Pancreas (tissue), 10 donors: ENCODE data around the gene MUCL1. TPM values are rescaled to one million over a fixed set of nuclear protein-coding genes. Genes with fewer than 3 reads are reported as not detected.

ENCODE experiments used
- ATAC-seq, 4 donors: fragments of 200-7000 bp; cut with Tn5 transposase; one replicate each; pipeline versions ENCODE4 v1.8.0 to v1.9.1; 2020; ENCODE audit warnings: mild to moderate bottlenecking in 4 of 4, moderate library complexity in 4 of 4
- DNase-seq, 6 donors: peaks; one replicate each; pipeline ENCODE4 v3.0.0-alpha.2; 2020
- FAIRE-seq: peaks from 2 replicates; lab custom pipeline; 2012; peaks lifted over from hg19 to GRCh38; lab: Jason Lieb, UNC
- H3K27ac ChIP-seq, 4 donors: fragments of 200-600 bp; sonication (generic); 1 replicate in 3 of 4; 2 replicates in 1 of 4; pipeline versions ENCODE4 v1.5.0 to v1.8.0; 2020
- H3K27me3 ChIP-seq, 4 donors: fragments of 200-600 bp; one replicate each; pipeline ENCODE4 v1.8.0; 2021
- H3K36me3 ChIP-seq, 3 donors: fragments of 200-600 bp; sonication (generic) in 1 of 3; one replicate each; pipeline versions ENCODE4 v1.5.0 to v1.8.0; 2020 to 2021
- H3K4me1 ChIP-seq, 3 donors: fragments of 200-600 bp; one replicate each; pipeline ENCODE4 v1.8.0; 2021
- H3K4me3 ChIP-seq, 4 donors: fragments of 200-600 bp; sonication (generic) in 2 of 4; one replicate each; pipeline versions ENCODE4 v1.5.0 to v1.8.0; 2020 to 2021
- H3K9me3 ChIP-seq, 4 donors: fragments of 200-600 bp; one replicate each; pipeline ENCODE4 v1.8.0; 2021
- CTCF ChIP-seq, 4 donors: fragments of 200-600 bp; sonication (generic) in 3 of 4; IDR thresholded peaks; one replicate each; pipeline versions ENCODE4 v1.5.0 to v1.8.0; 2021; ENCODE audit warnings: antibody characterized with exemption in 4 of 4
- WGBS, 2 donors: extraction: QIAGEN DNeasy Blood & Tissue Kit; methylation state at CpG; one replicate each; pipeline ENCODE4 v1.1.7; 2013; 5-methylcytosine and 5-hydroxymethylcytosine counted together
- intact Hi-C, 3 donors: fragments of 100-400 bp; cut with DNase I; formaldehyde crosslinking; loops; one replicate each; pipeline versions ENCODE4 v1.11.1 to v1.14.2; 2022
- polyA plus RNA-seq, 2 donors: library from polyadenylated mRNA; stranded (reverse); fragments of 200-250 nt; gene quantifications; one replicate each; pipeline ENCODE4 v1.2.3, GENCODE V29; 2013
- total RNA-seq, 6 donors: library from RNA; stranded (reverse); fragmentation: NEBNext Ultra II Directional in 4 of 6; extraction: Animal tissue kit (Norgen Biotek cat#: 25700) in 4 of 6; gene quantifications; one replicate each; pipeline versions ENCODE4 v1.2.1 to v1.2.4, GENCODE V29; 2021 to 2023
- donor health status: healthy with polysubstance abuse.
- donor health status: DM: no; HTN: no; CAD: no; lungs with moderate emphysema.
- donor health status: DM: no; HTN: no; CAD: no.
- donor health status: control.
- donor health status: control.
- donor health status: Bipolar disorder and iron deficiency.
- donor health status: DM: yes; HTN: yes; CAD: no.
- donor health status: DM: no; HTN: no; CAD: no.
- donor health status: DM: no; HTN: no; CAD: no.
- donor health status: DM: yes; HTN: yes; CAD: no.

The MUCL1 gene
- total and polyA plus RNA-seq, 8 donors: not detected

- DNase-seq (no peak), ATAC-seq (no peak), FAIRE-seq (no peak)
- Histone ChIP-seq H3K9me3 (no peaks in the 10 kb centered on the region), H3K4me1 (no peaks in the 10 kb centered on the region), H3K27me3 (no peaks in the 10 kb centered on the region), H3K27ac (no peak overlapping the region), H3K36me3 (no peaks in the 10 kb centered on the region), H3K4me3 (no peak overlapping the region)
- intact Hi-C loops: no loop called here
- no peak for TF ChIP-seq CTCF (IDR thresholded peaks at IDR 0.05)
- 73 to 75% methylated on average over 3 of the region's 3 CpGs for WGBS, 2 donors
Measured at GRCh38 chr12:54890339-54890738, 36.0 kb downstream of the MUCL1 start.

- no peaks in the 10 kb centered on the region for H3K9me3 ChIP-seq
- no peak overlapping the region for H3K4me3 ChIP-seq
- DNase-seq: no peak
- no peak for FAIRE-seq
- no peaks in the 10 kb centered on the region for H3K4me1 ChIP-seq
- intact Hi-C loops: no loop called here
- WGBS, 2 donors: 27 to 32% methylated on average over 3 of the region's 3 CpGs
- no peaks in the 10 kb centered on the region for H3K36me3 ChIP-seq
- ATAC-seq: peak; percentile 40 to 98 (median 60)
- no peak for TF ChIP-seq CTCF (IDR thresholded peaks at IDR 0.05)
- H3K27ac ChIP-seq: no peak overlapping the region
- H3K27me3 ChIP-seq: no peaks in the 10 kb centered on the region
Measured at GRCh38 chr12:54891717-54892478, 37.6 kb downstream of the MUCL1 start.

Other genes with a start within 250 kb of the MUCL1 start
- gene LACRT, start 219.6 kb upstream of the MUCL1 start, total RNA-seq: not detected
- gene LACRT, start 219.6 kb upstream of the MUCL1 start, polyA plus RNA-seq: not detected
- gene DCD, start 206.2 kb upstream of the MUCL1 start, total RNA-seq: not detected
- not detected for gene DCD, start 206.2 kb upstream of the MUCL1 start, polyA plus RNA-seq
- gene TESPA1, start 130.2 kb downstream of the MUCL1 start, total RNA-seq: under 1 TPM; 0.14 to 0.60 (median 0.35) TPM
- gene TESPA1, start 130.2 kb downstream of the MUCL1 start, polyA plus RNA-seq: under 1 TPM; 0.08 to 0.14 TPM
- not detected for gene NEUROD4, start 165.5 kb downstream of the MUCL1 start, total RNA-seq
- under 1 TPM in 1 of 2 donors, not detected in 1; 0.02 TPM for gene NEUROD4, start 165.5 kb downstream of the MUCL1 start, polyA plus RNA-seq